ENCODE measurements around the gene KREMEN2.

KREMEN2 gene

DNA sequence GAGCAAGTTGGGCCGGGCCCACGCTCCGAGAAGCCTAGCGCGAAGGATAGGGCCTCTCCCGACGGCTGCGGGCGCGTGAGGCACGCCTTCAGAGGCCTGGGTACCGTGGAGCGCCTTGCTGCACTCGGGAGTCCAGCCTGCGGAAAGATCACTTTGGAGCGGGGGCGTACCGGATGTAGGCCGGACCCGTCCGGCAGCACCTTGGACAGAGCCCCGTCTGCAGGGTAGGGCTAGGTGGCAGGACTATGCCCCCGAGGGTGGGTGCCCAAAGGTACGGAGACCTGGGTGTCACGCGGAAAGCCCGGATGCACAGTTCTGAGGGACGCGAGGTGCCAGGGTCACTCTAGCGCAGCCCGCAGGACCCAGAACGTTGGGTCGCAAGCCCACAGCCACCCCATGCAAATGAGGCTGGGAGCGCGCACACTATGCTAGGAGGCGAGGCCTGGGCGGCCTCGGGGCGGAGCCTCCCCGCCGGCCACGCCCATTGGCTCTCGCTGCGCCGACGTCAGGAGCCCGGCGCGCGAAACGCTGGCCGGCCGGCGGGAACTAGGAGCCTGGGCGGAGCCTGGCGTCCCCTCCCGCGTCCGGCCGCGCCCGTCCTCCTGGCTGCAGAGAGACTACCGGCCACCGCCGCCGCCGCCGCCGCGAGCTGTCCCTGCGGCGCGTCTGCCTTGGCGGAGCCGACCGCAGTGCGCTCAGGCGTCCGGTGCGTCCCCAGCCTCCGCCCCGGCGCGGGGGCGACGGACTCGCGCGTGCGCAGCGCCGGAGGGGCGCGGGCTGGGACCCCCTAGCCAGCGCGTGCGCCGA lies 4.9 kb downstream of the KREMEN2 start, which contains the start of gene PAQR4:
Gene PAQR4 (plus strand): TSS at position 611 of the 807 bp plus-strand sequence. CDS start 327 bp downstream, outside the sequence.
- DNase-seq (ENCODE audit: insufficient read length, low spot score) (peak; percentile 98), FAIRE-seq (peak; percentile 99)
- TF ChIP-seq SPI1 (IDR thresholded peaks at IDR 0.05; ENCODE audit: low read depth, low read length) = no peak
- no peak for TF ChIP-seq PAX5 (IDR thresholded peaks at IDR 0.05; ENCODE audit: insufficient read depth, low read length, severe bottlenecking)
- TF ChIP-seq POLR2AphosphoS5 (IDR thresholded peaks at IDR 0.05; ENCODE audit: low read depth, low read length) = no peak
- peak; percentile 33; the same call in 1 of the 2 replicates for TF ChIP-seq TAF1 (IDR thresholded peaks at IDR 0.05; ENCODE audit: low read depth, low read length)
- TF ChIP-seq POU2F2 (IDR thresholded peaks at IDR 0.05; ENCODE audit: low read depth, low read length) = peak; percentile 90
- no peak for TF ChIP-seq POLR2A (IDR thresholded peaks at IDR 0.05; ENCODE audit: low read depth, low read length)

DNA sequence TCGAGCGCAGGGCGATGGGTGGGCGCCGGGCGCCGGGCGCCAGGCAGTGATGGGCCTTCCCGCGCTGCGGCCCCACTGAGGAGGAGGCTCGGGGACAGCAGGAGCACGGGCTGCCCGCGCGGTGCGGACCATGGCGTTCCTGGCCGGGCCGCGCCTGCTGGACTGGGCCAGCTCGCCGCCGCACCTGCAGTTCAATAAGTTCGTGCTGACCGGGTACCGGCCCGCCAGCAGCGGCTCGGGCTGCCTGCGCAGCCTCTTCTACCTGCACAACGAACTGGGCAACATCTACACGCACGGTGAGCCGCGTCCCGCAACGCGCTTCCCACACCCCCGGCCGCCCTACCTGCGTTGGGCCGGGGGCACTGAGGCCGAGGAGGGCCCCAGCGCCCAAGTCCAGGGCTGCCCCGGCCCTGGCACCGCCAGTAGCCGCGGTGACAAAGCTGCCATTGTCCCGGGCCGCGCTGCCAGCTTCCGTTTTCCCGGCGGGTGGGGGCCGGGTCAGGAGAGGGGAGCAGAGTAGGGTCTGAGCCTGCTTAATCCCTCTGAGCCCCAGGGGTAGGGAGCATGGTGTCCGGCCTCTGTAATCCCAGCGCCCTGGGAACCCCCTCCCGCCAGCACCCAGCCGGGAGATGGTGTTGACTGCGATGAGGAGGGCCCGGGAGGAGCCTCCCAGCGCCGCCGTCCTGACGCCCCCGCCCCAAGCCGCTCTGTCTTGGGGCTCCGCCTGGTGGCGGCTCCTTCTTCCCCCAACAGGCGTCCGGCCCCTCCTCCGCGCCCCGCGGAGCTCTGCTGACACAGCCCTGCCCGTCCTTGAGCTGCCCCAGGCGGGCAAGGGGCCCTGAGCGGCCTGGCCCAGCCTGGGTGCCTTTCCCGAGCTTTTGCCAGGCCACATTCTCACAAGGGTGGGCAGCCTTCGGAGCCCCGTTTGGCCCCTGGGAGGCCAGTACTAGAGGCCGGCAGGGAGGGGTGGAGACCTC lies 5.8 kb downstream of the KREMEN2 start:
- FAIRE-seq (peak; percentile 88), DNase-seq (ENCODE audit: insufficient read length, low spot score) (peak; percentile 93)
- TF ChIP-seq PAX5 (IDR thresholded peaks at IDR 0.05; ENCODE audit: insufficient read depth, low read length, severe bottlenecking) = no peak
- no peak for TF ChIP-seq POU2F2 (IDR thresholded peaks at IDR 0.05; ENCODE audit: low read depth, low read length)
- no peak for TF ChIP-seq TAF1 (IDR thresholded peaks at IDR 0.05; ENCODE audit: low read depth, low read length)
- no peak for TF ChIP-seq SPI1 (IDR thresholded peaks at IDR 0.05; ENCODE audit: low read depth, low read length)
- no peak for TF ChIP-seq POLR2A (IDR thresholded peaks at IDR 0.05; ENCODE audit: low read depth, low read length)
- TF ChIP-seq POLR2AphosphoS5 (IDR thresholded peaks at IDR 0.05; ENCODE audit: low read depth, low read length) = no peak

DNA sequence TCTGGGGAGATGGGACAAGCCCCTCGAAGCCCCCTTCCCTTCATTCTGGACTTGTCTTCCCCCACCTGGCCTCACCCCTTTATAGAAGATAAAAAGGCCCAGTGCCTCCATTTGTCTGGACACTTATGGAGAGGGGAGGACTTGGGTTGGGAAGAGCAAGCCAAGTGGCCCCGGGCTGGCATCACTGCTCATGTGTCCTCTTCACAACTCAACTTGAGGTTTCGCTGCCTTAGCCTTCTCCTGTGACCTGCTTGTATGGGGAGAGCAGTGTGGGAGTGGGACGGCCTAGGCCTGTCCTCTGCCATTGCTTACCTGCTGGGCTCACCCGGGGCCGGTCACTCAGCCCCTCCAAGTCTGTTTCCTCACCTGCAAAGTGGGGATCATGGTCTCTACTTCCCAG lies 6.5 kb downstream of the KREMEN2 start:
- DNase-seq (ENCODE audit: insufficient read length, low spot score) (no peak), FAIRE-seq (no peak)
- TF ChIP-seq PAX5 (IDR thresholded peaks at IDR 0.05; ENCODE audit: insufficient read depth, low read length, severe bottlenecking) = no peak
- TF ChIP-seq TAF1 (IDR thresholded peaks at IDR 0.05; ENCODE audit: low read depth, low read length) = no peak
- TF ChIP-seq POLR2AphosphoS5 (IDR thresholded peaks at IDR 0.05; ENCODE audit: low read depth, low read length) = no peak
- TF ChIP-seq SPI1 (IDR thresholded peaks at IDR 0.05; ENCODE audit: low read depth, low read length) = no peak
- TF ChIP-seq POU2F2 (IDR thresholded peaks at IDR 0.05; ENCODE audit: low read depth, low read length) = no peak
- TF ChIP-seq POLR2A (IDR thresholded peaks at IDR 0.05; ENCODE audit: low read depth, low read length) = no peak

DNA sequence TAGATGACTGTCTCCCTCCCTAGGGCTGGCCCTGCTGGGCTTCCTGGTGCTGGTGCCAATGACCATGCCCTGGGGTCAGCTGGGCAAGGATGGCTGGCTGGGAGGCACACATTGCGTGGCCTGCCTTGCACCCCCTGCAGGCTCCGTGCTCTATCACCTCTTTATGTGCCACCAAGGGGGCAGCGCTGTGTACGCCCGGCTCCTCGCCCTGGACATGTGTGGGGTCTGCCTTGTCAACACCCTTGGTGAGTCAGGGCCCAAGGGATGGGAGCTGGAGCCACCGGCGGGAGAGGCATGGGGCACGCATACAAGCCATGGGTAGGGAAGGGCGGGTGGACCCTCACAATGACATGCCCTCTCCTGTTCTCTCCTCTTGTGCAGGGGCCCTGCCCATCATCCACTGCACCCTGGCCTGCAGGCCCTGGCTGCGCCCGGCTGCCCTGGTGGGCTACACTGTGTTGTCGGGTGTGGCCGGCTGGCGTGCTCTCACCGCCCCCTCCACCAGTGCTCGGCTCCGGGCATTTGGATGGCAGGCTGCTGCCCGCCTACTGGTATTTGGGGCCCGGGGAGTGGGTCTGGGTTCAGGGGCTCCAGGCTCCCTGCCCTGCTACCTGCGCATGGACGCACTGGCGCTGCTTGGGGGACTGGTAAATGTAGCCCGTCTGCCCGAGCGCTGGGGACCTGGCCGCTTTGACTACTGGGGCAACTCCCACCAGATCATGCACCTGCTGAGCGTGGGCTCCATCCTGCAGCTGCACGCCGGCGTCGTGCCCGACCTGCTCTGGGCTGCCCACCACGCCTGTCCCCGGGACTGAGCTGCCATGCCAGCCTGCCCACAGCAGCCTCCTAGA lies 7.3 kb downstream of the KREMEN2 start:
- FAIRE-seq (peak; percentile 59), DNase-seq (ENCODE audit: insufficient read length, low spot score) (no peak)
- TF ChIP-seq POLR2AphosphoS5 (IDR thresholded peaks at IDR 0.05; ENCODE audit: low read depth, low read length) = no peak
- TF ChIP-seq POU2F2 (IDR thresholded peaks at IDR 0.05; ENCODE audit: low read depth, low read length) = no peak
- no peak for TF ChIP-seq TAF1 (IDR thresholded peaks at IDR 0.05; ENCODE audit: low read depth, low read length)
- no peak for TF ChIP-seq SPI1 (IDR thresholded peaks at IDR 0.05; ENCODE audit: low read depth, low read length)
- no peak for TF ChIP-seq POLR2A (IDR thresholded peaks at IDR 0.05; ENCODE audit: low read depth, low read length)
- no peak for TF ChIP-seq PAX5 (IDR thresholded peaks at IDR 0.05; ENCODE audit: insufficient read depth, low read length, severe bottlenecking)

DNA sequence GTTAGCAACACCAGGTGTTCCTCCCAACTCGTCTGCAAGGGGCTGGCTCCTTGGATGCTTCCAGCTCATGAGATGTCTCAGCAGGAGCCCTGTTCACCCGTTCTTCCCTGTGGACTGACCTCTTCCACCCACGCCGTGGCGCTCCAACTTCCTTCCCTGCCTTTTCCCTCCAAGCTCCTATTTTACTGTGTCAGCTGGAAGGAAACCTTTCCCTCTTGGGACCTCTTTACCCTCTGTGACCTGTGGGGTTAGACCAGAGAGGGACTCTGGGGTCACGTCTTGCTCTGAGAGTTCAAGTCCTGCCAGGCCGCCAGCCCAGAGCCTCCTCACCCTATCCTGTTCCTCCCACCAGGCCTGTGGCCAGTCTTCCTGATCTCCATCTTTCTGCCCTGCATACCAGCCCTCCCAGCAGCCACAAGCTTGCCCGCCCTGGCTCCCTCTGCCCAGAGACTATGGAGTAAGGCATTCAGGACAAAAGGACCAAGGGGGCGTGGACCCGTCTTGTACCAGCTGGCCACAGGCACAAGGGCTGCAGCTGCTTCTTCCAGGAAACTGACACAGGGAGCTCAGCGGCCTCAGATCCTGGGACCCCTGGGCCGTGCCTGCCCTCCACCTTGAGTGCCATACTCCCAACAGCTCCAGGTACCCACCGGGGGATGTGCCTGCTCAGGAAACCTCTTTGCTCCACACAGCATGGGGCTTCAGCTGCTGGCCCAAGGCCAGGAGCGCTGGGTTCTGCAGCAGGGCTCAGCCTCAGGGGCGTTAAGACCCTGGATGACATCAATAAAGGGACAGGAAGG lies 8.1 kb downstream of the KREMEN2 start:
- FAIRE-seq (no peak), DNase-seq (ENCODE audit: insufficient read length, low spot score) (no peak)

DNA sequence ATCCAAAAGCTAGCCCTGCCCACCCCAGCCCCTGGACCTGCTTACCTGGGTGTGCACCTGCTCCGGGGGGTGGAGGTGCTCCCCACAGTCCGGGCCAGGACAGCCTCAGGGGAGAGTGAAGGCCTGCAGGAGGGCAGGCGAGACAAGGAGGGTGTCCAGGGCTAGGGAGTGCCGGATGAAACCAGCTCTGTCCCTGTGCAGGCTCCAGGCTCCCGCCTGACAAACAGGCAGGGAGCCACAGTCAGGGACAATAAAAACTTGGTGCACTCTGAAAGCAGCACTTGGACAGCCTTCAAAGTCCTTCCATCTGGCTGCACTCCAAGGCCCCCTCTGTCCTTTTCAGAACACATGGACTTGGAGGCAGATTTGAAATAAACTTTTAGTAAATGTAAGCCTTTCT lies 9.0 kb downstream of the KREMEN2 start:
- FAIRE-seq (no peak), DNase-seq (ENCODE audit: insufficient read length, low spot score) (no peak)
- TF ChIP-seq POLR2A (IDR thresholded peaks at IDR 0.05; ENCODE audit: low read depth, low read length) (no peak), PAX5 (IDR thresholded peaks at IDR 0.05; ENCODE audit: insufficient read depth, low read length, severe bottlenecking) (no peak), POU2F2 (IDR thresholded peaks at IDR 0.05; ENCODE audit: low read depth, low read length) (no peak), SPI1 (IDR thresholded peaks at IDR 0.05; ENCODE audit: low read depth, low read length) (no peak), TAF1 (IDR thresholded peaks at IDR 0.05; ENCODE audit: low read depth, low read length) (no peak), POLR2AphosphoS5 (IDR thresholded peaks at IDR 0.05; ENCODE audit: low read depth, low read length) (no peak)

More for the DNA sequence above, 8.1 kb downstream of the KREMEN2 start:
- TF ChIP-seq PAX5 (IDR thresholded peaks at IDR 0.05; ENCODE audit: insufficient read depth, low read length, severe bottlenecking) (no peak), POLR2A (IDR thresholded peaks at IDR 0.05; ENCODE audit: low read depth, low read length) (no peak), POU2F2 (IDR thresholded peaks at IDR 0.05; ENCODE audit: low read depth, low read length) (0 out of 2 replicates have a peak, but pooled peaks have one; percentile 6), TAF1 (IDR thresholded peaks at IDR 0.05; ENCODE audit: low read depth, low read length) (no peak), POLR2AphosphoS5 (IDR thresholded peaks at IDR 0.05; ENCODE audit: low read depth, low read length) (no peak), SPI1 (IDR thresholded peaks at IDR 0.05; ENCODE audit: low read depth, low read length) (no peak)

DNA sequence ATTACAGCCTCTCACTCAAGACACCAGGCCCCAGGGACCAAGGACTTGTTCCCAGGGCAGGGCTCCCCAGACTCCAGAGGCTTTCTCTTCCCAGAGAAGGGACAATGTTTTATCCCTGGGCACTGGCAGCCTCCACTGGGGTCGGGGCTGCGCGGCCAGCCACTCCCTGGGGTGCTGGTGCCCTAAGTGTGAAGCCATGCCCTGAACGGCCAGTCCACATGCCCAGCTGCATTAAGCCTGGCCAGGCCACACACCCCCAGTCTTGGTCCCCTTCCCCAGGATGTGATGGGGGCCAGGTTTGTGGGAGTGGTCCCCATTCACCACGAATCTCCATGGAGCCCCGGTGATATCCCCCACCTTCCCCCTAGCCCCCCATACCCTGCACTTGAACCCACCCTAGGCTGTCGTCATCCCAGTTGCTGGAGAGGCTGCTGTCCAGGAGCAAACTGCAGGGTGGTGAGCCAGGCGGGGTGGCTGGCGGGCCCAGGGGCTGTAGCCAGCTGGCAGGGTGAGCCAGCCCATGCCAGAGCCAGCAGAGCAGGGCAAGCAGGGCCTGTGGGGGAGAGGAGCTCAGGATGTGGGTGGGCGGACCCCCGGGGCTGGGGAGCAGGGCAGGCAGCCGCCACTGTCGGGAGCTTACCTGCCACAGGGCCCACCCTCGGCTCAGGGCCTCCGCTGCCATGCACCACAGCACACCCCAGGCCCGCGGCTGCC lies 9.7 kb downstream of the KREMEN2 start:
- no peak for DNase-seq (ENCODE audit: insufficient read length, low spot score)
- FAIRE-seq = no peak
- TF ChIP-seq POU2F2 (IDR thresholded peaks at IDR 0.05; ENCODE audit: low read depth, low read length) = no peak
- TF ChIP-seq SPI1 (IDR thresholded peaks at IDR 0.05; ENCODE audit: low read depth, low read length) = no peak
- no peak for TF ChIP-seq PAX5 (IDR thresholded peaks at IDR 0.05; ENCODE audit: insufficient read depth, low read length, severe bottlenecking)
- no peak; the same call in 1 of the 2 replicates for TF ChIP-seq POLR2A (IDR thresholded peaks at IDR 0.05; ENCODE audit: low read depth, low read length)
- TF ChIP-seq POLR2AphosphoS5 (IDR thresholded peaks at IDR 0.05; ENCODE audit: low read depth, low read length) = no peak
- no peak for TF ChIP-seq TAF1 (IDR thresholded peaks at IDR 0.05; ENCODE audit: low read depth, low read length)

All from GM12891 (cell line).